ENCODE results near the gene HDAC4.

Gene HDAC4

DNA sequence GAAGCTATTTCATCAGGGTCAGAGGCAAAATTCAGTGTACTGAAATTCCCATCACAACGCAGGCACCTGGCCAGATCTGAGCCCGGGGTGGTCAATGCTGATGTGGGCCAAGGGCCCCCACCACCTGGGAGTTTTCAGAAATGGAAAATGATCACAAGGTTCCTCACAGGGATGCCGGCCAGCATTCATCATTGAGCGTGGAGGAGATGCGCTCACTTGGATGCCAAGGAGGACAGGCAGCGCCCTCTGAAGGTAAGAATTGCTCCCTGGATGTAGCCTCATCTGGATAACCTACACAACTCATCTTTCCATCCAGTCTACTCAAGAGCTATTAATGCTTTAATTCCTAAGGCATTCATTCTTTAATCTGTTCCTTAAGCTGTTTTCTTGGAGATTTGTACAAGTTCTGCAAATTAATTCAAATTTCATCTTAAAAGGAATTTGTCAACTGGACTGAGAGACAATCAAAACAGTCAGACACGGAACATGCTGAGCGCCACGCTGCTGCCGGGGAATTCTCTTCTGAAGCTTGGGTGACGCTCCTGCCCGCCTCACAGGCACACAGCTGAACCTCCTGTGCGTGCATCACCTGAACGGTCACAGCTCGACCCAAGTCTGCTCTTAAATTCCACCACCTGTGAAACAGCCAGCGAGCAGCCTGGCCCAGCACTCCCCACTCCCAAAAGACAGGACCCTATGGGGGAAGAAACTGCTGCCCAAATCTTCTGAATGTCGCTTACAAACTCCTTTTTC is 206.7 kb downstream of the HDAC4 start:
- no peak for DNase-seq

DNA sequence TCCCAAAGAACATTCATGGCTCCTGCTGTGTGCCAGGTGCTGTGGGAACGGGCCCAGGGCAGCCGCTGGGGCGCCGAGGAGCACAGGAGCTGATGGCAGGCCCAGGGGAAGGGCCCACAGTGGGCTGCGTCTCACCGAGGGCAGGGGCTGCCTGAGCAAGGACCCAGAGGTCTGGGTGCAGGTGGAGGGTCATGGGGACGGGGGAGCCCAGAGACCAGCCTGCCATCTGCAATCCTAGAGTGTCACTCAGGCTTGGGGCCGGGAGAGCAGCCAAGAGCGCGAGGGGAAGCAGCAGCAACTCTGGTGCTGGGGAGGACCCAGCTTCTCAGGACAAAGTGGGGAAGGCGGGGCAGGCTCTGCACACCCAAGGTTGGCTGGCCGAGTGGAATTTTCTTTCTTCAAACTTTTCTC is 207.4 kb downstream of the HDAC4 start:
- DNase-seq: no peak

DNA sequence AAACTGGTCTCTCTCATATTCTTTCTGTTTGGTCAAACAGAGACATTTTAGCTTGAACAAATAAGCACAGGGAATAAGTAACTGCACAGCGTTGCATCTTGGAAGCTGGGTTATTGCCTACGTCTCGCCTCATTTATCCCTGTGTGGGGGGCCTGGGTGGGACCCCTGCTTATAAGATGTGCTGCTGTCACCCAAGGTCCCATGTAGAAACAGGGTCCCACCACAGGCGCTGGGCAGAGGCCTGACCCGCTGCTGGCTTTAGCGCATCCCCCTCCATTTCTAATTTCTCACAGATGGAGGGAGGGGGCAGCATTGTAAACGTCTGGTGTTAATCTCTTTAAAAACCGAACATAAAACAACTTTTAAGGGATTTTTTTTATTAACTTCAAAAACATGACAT is 207.8 kb downstream of the HDAC4 start:
- DNase-seq: no peak

DNA sequence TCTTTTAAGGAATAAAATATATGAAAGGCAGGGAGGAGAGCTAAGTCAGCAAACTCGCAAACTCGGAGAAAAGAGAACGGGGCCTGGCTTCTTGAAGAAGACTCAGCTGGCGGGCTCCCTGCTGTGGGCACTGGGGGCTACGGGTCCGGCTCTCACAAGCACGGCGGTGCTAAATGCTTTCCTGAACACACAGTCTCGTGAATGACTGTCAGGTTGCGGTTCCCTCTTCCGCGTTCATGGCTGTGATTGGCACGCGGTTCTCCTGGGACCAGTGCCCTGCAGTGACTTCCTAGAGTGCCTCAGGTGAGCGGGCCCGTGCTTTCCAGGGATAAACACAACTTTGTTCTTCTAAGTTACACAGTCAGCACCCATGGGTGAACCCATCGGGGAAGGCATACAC is 208.4 kb downstream of the HDAC4 start:
- no peak for DNase-seq

DNA sequence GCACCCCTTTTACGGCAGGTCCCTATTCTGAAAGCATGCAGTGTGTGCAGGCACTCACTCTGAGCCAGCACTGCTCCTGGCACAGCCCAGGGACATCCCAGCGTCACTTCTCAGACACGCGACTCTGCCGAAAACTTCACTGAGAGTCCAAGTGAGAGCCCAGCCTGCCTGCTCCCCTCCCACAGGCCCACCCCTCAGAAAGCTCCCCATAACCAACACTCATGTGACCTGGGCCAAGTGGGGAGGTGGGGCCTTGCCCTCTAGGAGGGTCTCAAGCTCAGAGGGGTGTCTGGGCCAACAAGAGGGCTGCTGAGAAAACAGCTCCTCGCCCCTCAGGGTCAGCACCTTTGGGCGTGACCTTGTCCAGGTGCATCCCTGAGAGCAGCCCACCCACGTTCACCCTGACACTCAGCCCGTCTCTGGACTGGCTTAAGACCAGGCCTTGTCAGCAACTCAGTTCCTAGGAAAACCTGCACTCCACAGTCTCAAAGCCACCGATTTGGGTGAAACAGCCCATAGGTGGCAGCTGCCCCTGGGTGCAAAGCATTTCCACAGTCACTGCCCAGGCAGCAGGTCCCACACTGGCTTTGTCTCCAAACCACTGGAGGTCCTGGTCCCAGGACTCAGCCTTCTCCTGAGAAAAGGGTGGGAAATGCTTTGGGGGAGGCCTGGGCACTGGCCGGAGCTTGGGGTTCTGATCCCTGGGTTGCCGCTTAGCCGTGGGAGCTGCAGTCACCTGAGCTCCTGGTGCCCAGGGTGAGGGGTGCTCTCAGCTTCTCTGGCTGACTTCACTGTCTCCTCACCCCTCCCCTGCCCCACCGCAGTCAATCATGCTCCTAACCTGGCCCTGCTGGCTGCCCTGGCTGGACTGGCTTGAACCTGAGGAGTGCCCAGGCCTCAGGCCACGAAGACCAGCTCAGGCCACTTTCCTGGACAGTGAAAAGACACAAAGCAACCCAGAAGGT is 209.6 kb downstream of the HDAC4 start:
- DNase-seq: no peak

DNA sequence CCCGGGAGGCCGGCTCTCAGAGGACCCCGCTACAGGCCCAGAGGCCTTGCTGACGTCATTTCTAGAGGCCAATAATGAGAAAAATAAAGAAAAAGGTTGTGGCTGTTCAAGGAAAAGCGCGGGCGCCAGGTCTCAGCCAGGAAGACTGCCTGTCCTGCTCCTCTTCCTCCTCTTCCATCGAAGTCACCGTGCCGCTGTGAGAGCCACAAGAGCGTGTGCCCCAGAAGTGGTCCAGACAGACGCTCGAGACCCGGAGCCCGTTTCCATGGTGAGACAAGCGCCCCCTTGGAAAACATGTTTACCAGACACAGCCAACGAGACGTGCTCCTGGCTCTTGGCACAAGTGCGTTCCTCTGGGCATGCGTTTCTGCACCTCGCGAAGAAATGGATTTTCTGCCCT is 210.5 kb downstream of the HDAC4 start:
- DNase-seq: no peak

DNA sequence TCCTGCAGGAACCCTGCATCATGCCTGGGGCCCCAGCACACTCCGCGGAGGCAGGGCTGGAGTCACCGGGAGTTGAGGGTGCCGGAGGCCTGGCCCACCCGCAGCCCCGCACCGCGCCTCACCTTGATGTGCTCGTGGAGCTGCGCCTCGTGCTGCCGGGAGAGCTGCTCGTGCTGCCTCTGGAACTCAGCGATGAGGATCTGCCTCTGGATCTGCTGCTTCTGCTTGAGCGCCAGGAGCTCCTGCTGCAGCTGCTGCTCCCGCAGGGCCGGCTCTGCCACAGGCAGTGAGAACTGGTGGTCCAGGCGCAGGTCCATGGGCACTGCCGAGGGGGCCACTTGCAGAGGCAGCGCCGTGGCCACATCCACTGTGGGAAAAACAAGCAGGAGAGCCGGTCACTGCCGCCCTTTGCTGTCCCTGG is 211.1 kb downstream of the HDAC4 start:
- no peak for DNase-seq

DNA sequence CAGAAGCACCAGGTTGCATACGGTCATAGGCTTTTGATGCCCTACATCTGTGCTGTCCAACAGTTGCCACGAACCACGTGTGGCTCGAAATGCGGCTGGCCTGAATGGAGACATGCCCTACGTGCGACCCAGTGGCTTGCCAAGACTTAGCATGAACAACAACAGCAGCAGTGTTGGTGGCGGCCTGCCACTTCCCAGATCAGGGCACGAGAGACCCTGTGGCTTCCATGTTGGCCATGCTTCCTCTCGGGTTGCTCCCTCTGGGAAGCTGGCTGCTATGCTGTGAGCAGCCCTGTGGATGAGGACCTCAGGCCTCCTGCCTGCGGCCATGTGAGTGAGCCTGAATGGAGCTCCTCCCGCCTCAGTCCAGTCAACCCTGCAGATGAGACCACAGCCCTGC is 212.3 kb downstream of the HDAC4 start:
- DNase-seq: no peak

DNA sequence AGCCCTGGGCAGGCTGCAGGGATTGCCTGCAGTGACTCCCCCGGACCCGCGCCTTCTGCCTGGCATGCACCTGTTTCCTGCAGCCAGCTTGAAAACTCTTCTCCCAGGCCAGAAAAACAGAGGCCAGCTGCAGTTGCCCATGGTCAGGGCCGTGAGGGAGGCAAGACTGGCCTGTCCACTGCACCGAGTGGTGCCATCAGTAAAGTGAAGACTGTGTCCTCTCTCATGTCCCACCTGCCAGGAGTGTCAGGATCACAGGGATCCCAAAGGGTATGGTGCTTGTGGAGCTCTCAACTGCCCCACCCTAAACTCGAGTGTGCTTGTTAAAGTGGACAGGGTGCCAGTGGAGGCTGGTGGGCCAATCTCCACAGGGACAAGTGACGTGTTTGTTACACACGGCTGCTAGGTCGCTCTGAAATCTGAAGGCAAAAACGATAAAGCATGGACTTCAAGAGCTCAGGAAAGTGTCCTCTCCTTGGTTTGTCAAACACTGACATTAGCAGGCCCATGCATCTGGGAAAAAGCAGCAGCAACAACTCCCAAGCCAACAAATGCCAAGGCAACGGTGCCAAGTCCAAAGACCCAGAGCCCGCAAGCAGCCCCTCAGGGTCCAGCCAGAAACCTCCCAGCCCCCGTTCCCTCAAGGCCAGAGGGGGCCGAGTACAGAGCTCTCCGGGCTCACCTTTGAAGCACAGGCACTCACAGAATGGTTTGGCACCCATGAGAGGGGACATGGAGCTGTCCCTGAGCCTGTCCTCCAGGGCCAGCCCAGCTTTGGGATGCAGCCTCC is 213.2 kb downstream of the HDAC4 start:
- no peak for DNase-seq

DNA sequence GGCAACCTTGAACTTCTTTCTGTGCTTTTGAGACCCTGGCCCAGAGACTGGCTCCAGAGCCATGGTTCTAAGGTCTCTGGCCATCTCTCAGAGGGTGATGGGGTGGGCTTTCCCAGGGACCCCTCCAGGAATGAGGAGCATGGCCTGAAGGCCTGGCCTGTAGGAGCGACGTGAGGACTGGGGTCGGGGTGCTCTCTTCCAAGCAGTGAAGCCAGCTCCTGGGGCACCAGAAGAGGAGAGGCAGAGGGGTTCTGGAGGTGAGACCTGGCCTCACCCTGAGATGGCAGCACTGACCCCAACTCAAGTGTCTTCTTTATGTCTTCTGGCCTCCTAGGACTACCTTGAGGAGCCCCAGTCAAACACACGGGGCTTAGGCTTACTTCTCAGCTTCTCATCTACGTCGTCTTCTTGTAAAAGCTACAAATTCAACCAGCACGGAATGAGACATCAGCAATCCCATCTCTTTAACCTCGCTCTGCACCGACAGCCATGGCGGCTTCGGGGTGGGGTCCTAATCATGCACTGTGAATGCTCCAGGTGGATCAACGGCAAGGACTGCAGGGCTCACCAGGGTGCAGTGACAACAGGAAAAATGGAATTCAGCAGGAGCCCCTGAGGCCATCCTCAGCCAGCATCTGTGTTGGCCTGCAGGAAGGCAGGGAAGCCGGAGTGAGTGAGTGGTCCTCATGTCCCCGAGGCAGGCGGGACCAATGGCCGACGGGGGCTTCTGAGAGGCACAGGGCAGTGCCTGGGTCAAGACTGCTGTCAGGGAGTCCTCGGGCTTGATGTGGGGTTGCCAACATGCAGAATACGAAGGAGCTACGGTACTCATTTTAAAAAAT is 214.1 kb downstream of the HDAC4 start:
- DNase-seq: no peak

DNA sequence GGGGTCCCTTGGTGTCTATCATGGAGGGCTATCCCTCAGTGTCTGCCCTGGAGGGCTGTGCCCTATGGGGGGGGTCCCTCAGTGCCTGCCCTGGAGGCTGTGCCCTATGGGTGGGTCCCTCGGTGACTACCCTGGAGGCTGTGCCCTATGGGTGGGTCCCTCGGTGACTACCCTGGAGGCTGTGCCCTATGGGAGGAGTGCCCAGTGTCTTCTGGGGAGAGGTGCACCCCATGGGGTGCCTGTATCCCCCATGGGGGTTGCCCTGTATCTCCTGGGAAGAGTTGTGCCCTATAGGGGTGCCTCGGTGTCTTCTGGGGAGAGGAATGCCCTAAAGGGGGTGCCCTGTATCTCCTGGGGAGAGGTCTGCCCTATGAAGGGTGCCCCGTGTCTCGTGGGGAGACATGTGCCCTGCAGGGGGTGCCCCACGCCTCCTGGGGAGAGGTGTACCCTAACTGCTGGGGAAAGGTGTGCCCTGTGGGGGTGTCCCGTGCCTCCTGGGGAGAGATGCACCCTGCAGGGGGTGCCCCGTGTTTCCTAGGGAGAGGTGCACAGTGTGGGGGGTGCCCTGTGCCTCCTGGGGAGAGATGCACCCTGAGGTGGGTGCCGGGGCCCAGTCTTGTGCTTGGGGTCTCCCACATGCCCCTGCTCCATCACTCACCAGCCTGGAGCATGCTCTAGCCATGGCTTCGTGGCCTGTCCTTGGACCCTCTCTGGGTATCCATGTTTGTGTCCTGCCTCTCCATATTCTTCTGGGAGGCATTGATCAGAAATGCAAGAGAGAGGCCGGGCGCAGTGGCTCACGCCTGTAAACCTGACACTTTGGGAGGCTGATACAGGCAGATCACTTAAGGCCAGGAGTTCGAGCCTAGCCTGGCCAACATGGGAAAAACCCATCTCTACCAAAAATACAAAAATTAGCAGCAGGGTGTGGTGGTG is 215.6 kb downstream of the HDAC4 start:
- no peak for DNase-seq

DNA sequence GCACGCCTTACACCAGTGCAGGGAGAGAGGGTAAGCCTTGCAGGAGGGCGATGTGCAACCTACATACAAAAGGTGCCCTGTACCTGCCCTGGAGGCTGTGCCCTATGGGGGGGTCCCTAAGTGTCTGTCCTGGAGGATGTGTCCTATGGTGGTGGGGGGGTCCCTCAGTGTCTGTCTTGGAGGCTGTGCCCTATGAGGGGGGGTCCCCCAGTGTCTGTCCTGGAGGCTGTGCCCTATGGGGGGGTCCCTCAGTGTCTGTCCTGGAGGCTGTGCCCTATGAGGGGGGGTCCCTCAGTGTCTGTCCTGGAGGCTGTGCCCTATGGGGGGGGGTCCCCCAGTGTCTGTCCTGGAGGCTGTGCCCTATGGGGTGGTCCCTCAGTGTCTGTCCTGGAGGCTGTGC is 216.6 kb downstream of the HDAC4 start:
- DNase-seq: no peak

DNA sequence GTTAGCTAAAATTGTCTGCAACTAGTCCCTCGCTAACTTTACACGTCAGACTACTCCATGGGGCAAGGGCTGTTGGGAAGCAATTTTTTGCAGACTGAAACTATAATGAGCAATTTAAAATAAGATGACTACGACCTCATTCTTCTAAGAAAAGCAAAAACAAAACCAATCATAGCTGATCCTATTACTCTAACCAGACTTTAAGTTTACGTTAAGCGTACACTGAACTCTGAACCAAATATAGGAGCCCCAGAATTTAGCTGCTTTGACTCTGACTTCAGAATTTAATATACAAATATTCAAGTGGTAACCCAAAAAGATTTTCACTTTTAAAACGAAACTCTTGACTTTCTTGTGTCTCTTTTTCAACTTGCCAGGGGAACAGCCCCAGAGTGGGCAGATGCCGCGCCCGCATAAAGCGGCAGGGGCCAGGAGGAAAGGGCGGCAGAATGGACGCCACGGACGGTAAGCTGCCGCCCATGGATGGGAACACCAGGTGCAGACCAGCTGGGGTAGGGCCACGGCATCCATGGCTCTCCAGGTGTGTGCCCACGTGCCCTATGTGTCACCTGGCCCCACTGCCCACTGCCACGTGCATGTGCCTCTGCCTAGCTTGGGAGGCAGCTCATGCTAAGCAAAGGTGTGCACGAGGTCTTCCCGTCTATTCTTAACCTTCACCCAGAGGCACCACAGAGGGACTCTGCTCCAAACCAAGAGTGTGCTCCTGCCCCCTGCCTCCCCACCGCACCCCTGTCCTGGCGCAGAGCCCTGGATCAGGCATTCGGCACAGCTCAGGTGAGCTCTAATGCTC is 217.6 kb downstream of the HDAC4 start:
- DNase-seq: no peak

DNA sequence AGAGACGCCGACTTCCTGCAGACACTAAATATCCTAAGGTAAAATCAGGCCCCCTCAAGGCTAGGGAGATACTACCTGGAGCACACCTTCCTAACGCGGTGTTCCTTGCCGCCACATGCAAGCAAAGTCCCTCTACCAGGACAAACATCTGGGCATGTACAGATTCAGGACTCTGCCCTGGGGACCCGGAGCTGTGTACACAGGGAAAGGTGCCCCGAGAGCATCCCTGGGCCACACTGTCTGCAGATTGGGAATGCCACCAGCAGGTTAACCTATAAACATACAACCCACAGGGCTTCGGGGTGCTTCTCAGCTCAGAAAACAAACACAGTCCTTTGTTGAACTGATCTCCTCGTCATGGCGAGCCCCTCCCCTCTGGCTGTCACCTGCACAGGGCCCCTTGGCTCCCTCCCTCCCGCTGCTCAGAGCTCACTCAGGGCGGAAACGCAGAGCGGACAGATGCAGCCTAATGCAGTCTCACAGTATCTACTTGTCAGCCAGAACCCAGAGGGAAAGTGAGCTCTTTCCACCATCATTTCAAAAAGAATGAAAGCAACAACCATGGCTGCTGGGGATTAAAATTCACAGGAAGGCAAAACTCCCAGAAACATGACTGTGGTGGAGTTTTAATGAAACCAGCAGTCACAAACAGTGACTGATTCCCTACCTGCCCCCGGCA is 218.8 kb downstream of the HDAC4 start:
- no peak for DNase-seq

DNA sequence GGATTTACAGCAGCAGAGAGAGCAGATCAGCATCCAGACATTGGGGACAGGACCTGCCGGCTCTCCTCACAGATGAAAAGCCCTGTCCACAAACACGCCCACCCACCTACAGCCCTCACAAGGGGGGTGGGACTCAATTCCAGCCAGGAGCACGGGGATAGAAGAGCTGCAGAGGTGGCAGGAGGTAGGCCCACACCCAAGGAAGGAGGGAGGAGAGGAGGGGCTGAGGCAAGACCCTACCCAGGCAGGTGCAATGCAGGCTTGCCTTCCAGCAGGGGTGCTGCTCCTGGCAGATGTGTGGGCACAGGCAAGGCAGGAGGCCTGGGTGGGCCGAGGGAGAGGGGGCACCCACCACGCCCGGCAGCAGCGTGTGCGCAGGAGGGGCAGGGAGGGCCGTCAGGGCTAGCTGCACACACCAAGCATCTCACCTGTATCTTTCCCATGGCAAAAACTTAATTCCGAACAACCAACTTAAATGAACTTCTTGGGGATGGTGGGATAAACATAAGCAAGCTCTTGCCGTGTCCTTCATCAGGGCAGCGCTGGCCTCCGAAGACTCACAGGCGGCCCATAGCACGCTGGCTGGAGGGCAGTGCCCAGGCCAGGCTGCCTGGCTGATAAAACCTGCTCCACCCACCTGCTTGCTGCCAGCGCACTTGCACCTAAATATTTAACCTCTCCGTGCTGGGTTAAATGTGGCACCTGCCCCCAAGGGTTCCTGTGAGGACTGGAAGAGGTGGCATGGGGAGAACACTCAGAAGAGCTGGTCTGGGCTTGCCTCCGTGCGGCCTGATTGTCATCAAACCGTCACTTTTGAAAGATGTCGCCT is 219.5 kb downstream of the HDAC4 start:
- DNase-seq: no peak

DNA sequence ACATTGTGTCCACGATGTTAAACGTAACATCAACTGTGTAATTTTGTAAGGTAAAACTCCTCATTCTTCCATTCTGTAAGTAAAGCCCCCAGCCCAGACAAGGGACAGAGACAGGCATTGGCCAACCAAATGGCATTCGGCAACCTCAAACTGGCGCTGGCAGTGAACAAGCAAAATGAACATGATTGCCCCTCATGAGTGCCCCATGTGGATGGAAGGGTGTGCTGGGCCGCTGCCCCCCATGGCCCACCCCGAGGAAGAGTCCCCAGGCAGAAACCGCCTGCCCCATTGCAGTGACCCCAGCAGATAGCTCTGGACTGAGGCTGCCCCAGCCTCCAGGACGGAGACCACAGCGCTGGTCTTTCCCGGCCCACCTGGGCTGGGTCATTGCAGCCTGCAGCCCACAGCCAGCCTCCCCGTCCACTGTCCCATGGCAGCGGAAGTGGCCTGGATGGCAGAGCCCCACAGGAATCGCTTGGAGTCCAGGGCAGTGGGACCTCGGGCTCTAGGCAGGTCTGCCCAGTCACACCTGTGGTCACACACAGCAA is 220.2 kb downstream of the HDAC4 start:
- no peak for DNase-seq

DNA sequence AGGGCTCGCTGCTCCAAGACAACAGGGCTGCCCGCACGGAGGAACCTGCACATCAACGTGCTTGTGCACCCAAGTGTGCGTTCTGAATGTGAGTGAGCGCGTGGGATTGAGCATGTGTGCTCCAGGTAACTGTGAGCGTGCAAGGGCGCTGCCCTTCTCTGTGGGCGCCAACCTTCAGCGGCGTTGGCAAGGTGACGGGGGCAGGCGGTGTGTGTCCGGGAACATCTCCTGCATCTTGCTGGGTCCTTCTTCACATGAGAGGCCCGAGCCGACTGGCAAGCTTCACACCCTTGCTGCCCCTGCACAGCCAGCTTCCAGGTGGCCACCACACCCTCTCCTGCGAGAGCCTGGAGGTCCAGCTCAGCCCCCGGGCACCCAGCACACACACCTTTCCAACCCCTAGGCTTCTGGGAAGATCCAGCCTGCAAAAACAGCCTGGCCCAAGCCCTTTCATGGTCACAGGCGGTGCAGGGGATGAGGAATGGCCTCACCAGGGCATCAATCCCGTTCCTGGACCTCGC is 220.9 kb downstream of the HDAC4 start:
- no peak for DNase-seq

DNA sequence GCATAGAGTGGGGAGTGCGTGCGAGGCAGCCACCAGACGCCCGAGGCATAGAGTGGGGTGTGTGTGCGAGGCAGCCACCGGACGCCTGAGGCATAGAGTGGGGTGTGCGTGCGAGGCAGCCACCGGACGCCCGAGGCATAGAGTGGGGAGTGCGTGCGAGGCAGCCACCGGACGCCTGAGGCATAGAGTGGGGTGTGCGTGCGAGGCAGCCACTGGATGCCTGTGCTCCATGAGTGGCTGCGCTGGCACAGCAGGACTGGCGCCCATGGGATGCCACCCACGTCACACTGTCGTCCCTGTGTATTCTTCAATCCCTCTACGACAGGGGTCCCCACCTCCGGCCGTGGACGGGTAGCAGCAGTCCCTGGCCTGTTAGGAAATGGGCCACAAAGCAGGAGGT is 221.9 kb downstream of the HDAC4 start:
- no peak for DNase-seq

All from stimulated activated CD4-positive, alpha-beta T cell treated with anti-CD3 and anti-CD28 coated beads, Interleukin-4, amount 100 ng/mL, for 1 hour (primary cell).